WTC11 (cell line): ENCODE measurements around the gene RIPOR3.

Source experiments
- FOXP1 ChIP-seq: sonication (generic); formaldehyde crosslinking; IDR thresholded peaks from 2 replicates; pipeline ENCODE4 v1.8.0; 2022; ENCODE audit warnings: missing genetic modification reagents, mild to moderate bottlenecking, moderate library complexity, borderline replicate concordance
- TEAD1 ChIP-seq: sonication (generic); formaldehyde crosslinking; IDR thresholded peaks from 2 replicates; pipeline ENCODE4 v1.8.0; 2022; ENCODE audit warnings: mild to moderate bottlenecking, missing genetic modification reagents
- ZNF423 ChIP-seq: fragments of 250-450 bp; sonication (Bioruptor Pico); IDR thresholded peaks from 2 replicates; pipeline ENCODE4 v2.1.2; 2022; ENCODE audit warnings: mild to moderate bottlenecking, moderate library complexity
- TF ChIP-seq, protein P1 (sequence below): fragments of 200-600 bp; IDR thresholded peaks from 2 replicates; pipeline ENCODE4 v1.8.0; 2022; ENCODE audit warnings: antibody characterized with exemption

DNA sequence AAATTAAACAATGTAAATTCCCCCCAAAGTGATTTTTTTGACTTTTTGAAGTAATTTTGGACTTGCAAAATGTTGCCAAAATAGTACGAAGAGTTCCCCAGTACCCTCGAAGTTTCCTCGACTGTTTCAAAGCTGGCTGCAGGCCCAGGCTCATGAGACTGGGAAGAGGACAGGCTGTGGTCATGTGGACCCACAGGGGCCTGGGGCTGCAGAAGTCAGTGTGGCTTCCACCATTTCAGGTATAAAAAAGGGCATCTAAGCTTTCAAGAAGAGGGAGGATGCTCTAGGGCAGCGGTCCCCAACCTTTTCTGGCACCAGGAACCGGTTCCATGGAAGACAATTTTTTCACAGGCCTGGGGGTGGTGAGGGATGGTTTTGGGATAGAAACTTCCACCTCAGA is 106.1 kb downstream of the RIPOR3 start:
- TF ChIP-seq, protein P1, sequence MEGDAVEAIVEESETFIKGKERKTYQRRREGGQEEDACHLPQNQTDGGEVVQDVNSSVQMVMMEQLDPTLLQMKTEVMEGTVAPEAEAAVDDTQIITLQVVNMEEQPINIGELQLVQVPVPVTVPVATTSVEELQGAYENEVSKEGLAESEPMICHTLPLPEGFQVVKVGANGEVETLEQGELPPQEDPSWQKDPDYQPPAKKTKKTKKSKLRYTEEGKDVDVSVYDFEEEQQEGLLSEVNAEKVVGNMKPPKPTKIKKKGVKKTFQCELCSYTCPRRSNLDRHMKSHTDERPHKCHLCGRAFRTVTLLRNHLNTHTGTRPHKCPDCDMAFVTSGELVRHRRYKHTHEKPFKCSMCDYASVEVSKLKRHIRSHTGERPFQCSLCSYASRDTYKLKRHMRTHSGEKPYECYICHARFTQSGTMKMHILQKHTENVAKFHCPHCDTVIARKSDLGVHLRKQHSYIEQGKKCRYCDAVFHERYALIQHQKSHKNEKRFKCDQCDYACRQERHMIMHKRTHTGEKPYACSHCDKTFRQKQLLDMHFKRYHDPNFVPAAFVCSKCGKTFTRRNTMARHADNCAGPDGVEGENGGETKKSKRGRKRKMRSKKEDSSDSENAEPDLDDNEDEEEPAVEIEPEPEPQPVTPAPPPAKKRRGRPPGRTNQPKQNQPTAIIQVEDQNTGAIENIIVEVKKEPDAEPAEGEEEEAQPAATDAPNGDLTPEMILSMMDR = no peak
- TF ChIP-seq TEAD1 (CRISPR knock-in tag) (no peak), FOXP1 (no peak), ZNF423 (CRISPR knock-in tag) (no peak)
